ENCODE measurements around the gene ZIM2.

DNA sequence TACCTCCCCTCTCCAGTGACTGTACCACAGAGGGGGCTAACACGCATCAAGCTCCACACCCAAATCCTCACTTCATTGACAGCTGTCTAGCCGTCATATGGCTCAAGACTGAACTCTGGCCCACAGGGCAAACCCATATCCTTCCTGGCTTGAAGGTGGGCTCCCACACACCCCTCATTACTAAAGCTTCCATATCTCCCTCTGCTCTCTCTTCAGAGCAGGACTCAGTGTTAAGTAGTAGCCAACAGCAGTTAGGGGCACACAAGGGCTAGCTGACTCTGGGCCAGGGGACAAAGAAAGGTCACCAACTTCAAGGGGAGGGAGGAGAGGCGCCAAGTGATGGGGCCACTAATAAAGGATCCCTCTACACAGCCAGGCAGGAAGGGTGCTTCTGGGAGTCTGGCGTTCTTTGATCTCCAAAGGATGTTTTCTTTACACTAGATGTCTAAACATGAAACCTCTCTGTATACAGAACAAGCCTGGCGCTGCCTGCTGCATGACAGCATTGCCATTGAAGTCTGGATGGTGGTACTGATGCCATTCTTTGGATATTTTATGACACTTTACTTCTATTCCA lies 8.1 kb downstream of the ZIM2 start:
- TF ChIP-seq, protein P1, sequence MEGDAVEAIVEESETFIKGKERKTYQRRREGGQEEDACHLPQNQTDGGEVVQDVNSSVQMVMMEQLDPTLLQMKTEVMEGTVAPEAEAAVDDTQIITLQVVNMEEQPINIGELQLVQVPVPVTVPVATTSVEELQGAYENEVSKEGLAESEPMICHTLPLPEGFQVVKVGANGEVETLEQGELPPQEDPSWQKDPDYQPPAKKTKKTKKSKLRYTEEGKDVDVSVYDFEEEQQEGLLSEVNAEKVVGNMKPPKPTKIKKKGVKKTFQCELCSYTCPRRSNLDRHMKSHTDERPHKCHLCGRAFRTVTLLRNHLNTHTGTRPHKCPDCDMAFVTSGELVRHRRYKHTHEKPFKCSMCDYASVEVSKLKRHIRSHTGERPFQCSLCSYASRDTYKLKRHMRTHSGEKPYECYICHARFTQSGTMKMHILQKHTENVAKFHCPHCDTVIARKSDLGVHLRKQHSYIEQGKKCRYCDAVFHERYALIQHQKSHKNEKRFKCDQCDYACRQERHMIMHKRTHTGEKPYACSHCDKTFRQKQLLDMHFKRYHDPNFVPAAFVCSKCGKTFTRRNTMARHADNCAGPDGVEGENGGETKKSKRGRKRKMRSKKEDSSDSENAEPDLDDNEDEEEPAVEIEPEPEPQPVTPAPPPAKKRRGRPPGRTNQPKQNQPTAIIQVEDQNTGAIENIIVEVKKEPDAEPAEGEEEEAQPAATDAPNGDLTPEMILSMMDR (IDR thresholded peaks at IDR 0.05): no peak
- no peak for TF ChIP-seq POLR2A (IDR thresholded peaks at IDR 0.05)
